Measurements from ENCODE around the gene GPATCH8. TPM values are rescaled to one million over a fixed set of nuclear protein-coding genes. Genes with fewer than 3 reads are reported as not detected.

Gene GPATCH8
- total RNA-seq, result 15.4 and 28.5 TPM in 2 replicates

DNA sequence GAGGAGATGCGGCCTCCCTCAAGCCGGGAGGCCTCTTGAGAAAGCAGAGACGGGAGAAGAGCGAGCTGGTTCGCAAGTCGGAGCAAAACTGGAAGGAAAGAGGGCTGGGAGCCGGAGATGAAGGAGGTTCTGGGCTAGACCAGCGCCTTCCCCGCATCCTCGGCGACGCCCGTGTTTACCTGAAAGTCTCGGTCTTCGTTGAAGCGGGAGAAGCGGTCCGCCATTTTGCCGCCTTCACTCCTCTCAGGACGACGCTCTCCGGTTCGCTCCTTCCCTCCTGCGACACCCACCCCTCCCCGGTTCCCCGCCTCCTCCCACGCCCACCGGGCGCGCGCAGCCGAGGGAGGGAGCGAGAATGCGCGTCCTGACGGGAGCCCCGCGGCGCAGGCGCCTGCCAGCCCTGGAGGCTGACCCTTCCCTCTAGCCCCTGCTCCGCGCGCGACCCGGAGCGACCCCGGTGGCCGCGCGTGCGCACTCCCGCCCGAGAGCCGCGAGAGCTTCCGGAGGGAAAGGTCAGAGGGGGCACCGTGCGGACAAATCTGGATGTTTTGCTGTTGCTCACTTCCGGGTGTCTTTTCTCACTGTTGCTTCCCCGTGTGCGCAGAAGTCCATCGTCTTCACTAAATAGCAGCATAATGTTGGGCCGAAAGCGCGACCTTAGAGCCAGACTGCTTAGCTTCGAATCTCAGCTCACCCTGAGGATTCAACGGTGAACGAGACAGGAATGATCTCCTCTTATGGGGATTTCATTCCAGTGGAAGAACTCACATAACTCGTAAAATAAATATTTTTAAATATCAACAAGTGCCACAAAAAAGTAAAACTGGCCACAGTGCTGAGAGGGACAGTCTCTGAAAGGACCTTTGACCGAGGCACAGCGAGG, at the start of gene GPATCH8:
GPATCH8 (minus strand) TSS at position 260 of the 883 bp plus-strand sequence; CDS start at position 224, 36 bp downstream.

DNA sequence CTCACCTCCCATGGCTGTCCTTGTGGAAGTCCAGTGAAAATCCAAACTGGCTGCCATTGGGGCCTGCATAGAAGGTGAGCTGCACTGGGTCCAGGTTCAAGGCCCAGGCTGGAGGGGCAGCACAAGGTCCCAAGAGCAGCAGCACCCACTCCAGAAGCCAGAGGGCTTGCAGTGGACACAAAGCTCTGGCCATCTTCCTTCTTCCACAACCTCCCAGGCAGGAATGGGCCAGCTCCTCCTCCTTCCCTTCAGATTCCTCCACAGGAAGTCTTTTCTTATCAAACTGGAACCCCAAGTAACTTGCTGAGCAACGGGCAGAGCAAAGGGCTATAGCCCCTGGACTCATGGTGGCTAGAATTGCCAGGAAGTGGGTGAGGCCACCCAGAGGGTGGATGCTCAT, 113.9 kb downstream of the GPATCH8 start, which contains the start of gene ITGA2B:
ITGA2B (minus strand) TSS at position 369 of the 400 bp plus-strand sequence; CDS start at position 193, 176 bp downstream.

DNA sequence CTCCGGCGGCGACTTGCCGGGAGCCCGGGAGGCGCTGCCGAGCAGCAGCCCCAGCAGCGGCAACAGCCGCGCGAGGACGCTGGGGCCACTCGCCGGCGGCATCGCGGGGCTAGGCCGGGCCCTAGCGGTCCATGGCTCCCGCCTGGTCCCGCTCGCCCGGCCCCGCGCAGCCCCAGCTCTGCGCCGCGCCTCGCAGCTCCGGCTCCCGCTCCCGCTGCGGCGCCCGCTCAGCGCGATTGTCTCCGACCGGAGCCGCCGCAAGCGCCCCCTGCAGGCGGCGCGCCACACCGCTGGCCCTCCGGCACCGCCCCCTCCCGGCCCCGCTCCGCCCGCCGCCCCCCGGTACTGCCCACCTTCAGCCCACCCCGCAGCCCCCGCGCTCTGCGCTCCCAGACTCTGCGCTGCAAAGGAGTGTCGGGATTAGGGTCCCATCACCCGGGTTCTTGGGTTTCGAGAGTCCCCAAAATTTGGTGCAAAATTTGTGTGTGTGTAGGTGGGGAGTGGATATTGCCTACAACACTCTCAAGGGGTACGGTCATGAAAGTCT, 139.5 kb downstream of the GPATCH8 start, which contains the start of gene FAM171A2:
FAM171A2 (minus strand) TSS at position 241 of the 547 bp plus-strand sequence; CDS start at position 102, 139 bp downstream.

Other genes starting within 250 kb of the GPATCH8 start
- gene SLC4A1, start 235.3 kb downstream of the GPATCH8 start, total RNA-seq, result not detected in 2 replicates
- gene RUNDC3A, start 194.8 kb downstream of the GPATCH8 start, total RNA-seq, result 0.99 TPM in 1 of 2 replicates, not detected in the other
- 68.8 and 99.9 TPM in 2 replicates for gene SLC25A39, start 178.6 kb downstream of the GPATCH8 start, total RNA-seq
- gene GRN, start 158.1 kb downstream of the GPATCH8 start, total RNA-seq, result 246 and 1,457 TPM in 2 replicates
- gene FAM171A2, start 139.6 kb downstream of the GPATCH8 start, total RNA-seq, result 3.5 and 15.2 TPM in 2 replicates
- 0.15 and 0.66 TPM in 2 replicates for gene ITGA2B, start 113.8 kb downstream of the GPATCH8 start, total RNA-seq
- 22.7 and 35.1 TPM in 2 replicates for gene FZD2, start 54.1 kb upstream of the GPATCH8 start, total RNA-seq
- 0.15 and 0.66 TPM in 2 replicates for gene MEIOC, start 153.1 kb upstream of the GPATCH8 start, total RNA-seq
- 27.5 and 40.6 TPM in 2 replicates for gene CCDC43, start 186.4 kb upstream of the GPATCH8 start, total RNA-seq
- 1.8 and 8.6 TPM in 2 replicates for gene DBF4B, start 205.3 kb upstream of the GPATCH8 start, total RNA-seq